Common myeloid progenitor, CD34-positive (primary cell): ENCODE data around the gene NEK11.
A peak's percentile ranks its signal among the peaks of the same experiment; 100 is the strongest.

Experiments used
- CTCF ChIA-PET: fragments of 350-600 bp; sonication (Branson Sonifier 250); formaldehyde crosslinking; loops from one replicate; lab custom pipeline; 2021; ENCODE audit warnings: antibody characterized with exemption; lab: Charles Lee
- POLR2A ChIA-PET: fragments of 350-600 bp; sonication (Branson Sonifier 250); formaldehyde crosslinking; loops from one replicate; lab custom pipeline; 2021; ENCODE audit warnings: antibody characterized with exemption; lab: Charles Lee
- DNase-seq, 3 donors: peaks; one replicate each; pipeline versions ENCODE4 v3.0.0 to v3.0.0-alpha.2; 2013
- H3K27ac ChIP-seq, 2 experiments: 1 replicate in 1 of 2; 2 replicates in 1 of 2; pipeline ENCODE4 v1.7.0; 2013; ENCODE audit warnings: inconsistent platforms in 2 of 2, low read length in 2 of 2, mild to moderate bottlenecking in 2 of 2, low read depth in 1 of 2, moderate library complexity in 1 of 2; ENCODE audit not compliant: severe bottlenecking in 2 of 2, insufficient read depth in 1 of 2, poor library complexity in 1 of 2
- H3K27me3 ChIP-seq, 5 experiments: replicated peaks in 2 of 5; 1 replicate in 3 of 5; 2 replicates in 2 of 5; pipeline versions ENCODE4 v1.6.1 to v1.7.0; 2013; ENCODE audit warnings: low read length in 4 of 5, mild to moderate bottlenecking in 2 of 5, moderate library complexity in 2 of 5, inconsistent platforms in 1 of 5; ENCODE audit not compliant: insufficient read depth in 5 of 5, control insufficient read depth in 4 of 5
- H3K36me3 ChIP-seq, 4 experiments: 1 replicate in 2 of 4; 2 replicates in 2 of 4; pipeline versions ENCODE4 v1.6.1 to v1.7.0; 2013; ENCODE audit warnings: low read length in 3 of 4, control low read depth in 1 of 4, mild to moderate bottlenecking in 1 of 4; ENCODE audit not compliant: control insufficient read depth in 4 of 4, insufficient read depth in 4 of 4
- H3K4me1 ChIP-seq, 4 experiments: 1 replicate in 3 of 4; 2 replicates in 1 of 4; pipeline versions ENCODE4 v1.6.1 to v1.7.1; 2013; ENCODE audit warnings: low read length in 3 of 4, mild to moderate bottlenecking in 3 of 4, control low read depth in 1 of 4, inconsistent platforms in 1 of 4, moderate library complexity in 1 of 4; ENCODE audit not compliant: control insufficient read depth in 4 of 4, insufficient read depth in 4 of 4; ENCODE audit errors: control extremely low read depth in 1 of 4
- H3K4me3 ChIP-seq, 7 experiments: 1 replicate in 4 of 7; 2 replicates in 3 of 7; pipeline versions ENCODE4 v1.5.1 to v1.7.0; 2013; ENCODE audit warnings: mild to moderate bottlenecking in 7 of 7, low read length in 6 of 7, moderate library complexity in 6 of 7, inconsistent platforms in 2 of 7, low read depth in 2 of 7, control low read depth in 1 of 7; ENCODE audit not compliant: insufficient read depth in 4 of 7, control insufficient read depth in 1 of 7; ENCODE audit errors: extremely low read depth in 1 of 7
- H3K9me3 ChIP-seq, 5 experiments: 1 replicate in 4 of 5; 2 replicates in 1 of 5; pipeline versions ENCODE4 v1.6.1 to v1.7.1; 2013; ENCODE audit warnings: low read length in 4 of 5, mild to moderate bottlenecking in 2 of 5, inconsistent platforms in 1 of 5, low read depth in 1 of 5, moderate library complexity in 1 of 5; ENCODE audit not compliant: control insufficient read depth in 4 of 5, insufficient read depth in 2 of 5; ENCODE audit errors: control extremely low read depth in 1 of 5
- WGBS: methylation state at CpG from one replicate; pipeline ENCODE4 v1.1.5; 2013; ENCODE audit not compliant: insufficient coverage; 5-methylcytosine and 5-hydroxymethylcytosine counted together

NEK11 gene

GRCh38 chr3:131236421-131236820 is 209.7 kb downstream of the NEK11 start:
- WGBS, result 95% methylated on average over 6 of the region's 6 CpGs
- no peak for DNase-seq
- peaks cover 0 to 7% (median 0%) of the 10 kb centered on the region in 5 experiments for H3K27me3 ChIP-seq
- no peak overlapping the region for H3K4me3 ChIP-seq
- ChIA-PET POLR2A (no interaction called here), CTCF (interaction anchor here (0.6 kb wide), 1 partner anchor 11 kb away, joined by 3 read pairs; no protein-coding TSS in a partner anchor)
- H3K36me3 ChIP-seq, result no peaks in the 10 kb centered on the region
- no peak overlapping the region for H3K27ac ChIP-seq
- no peaks in the 10 kb centered on the region for H3K9me3 ChIP-seq
- no peaks in the 10 kb centered on the region for H3K4me1 ChIP-seq

GRCh38 chr3:131238496-131238895 is 211.8 kb downstream of the NEK11 start:
- ChIA-PET POLR2A (no interaction called here), CTCF (no interaction called here)
- no peak overlapping the region for H3K27ac ChIP-seq
- H3K27me3 ChIP-seq, result peaks cover 0 to 5% (median 0%) of the 10 kb centered on the region in 5 experiments
- no peaks in the 10 kb centered on the region for H3K9me3 ChIP-seq
- no peaks in the 10 kb centered on the region for H3K4me1 ChIP-seq
- no peaks in the 10 kb centered on the region for H3K36me3 ChIP-seq
- 93% methylated on average over 2 of the region's 2 CpGs for WGBS
- no peak for DNase-seq
- H3K4me3 ChIP-seq, result no peak overlapping the region

GRCh38 chr3:131239267-131239666 is 212.6 kb downstream of the NEK11 start:
- WGBS, result 100% methylated on average over 1 of the region's 3 CpGs
- no peak for DNase-seq
- Histone ChIP-seq H3K4me3 (no peak overlapping the region), H3K27ac (no peak overlapping the region), H3K9me3 (no peaks in the 10 kb centered on the region), H3K4me1 (no peaks in the 10 kb centered on the region), H3K27me3 (peaks cover 0 to 5% (median 0%) of the 10 kb centered on the region in 5 experiments), H3K36me3 (no peaks in the 10 kb centered on the region)
- ChIA-PET POLR2A (no interaction called here), CTCF (no interaction called here)

- H3K4me3 ChIP-seq, result no peak overlapping the region
- no peaks in the 10 kb centered on the region for H3K36me3 ChIP-seq
- no peak overlapping the region for H3K27ac ChIP-seq
- peak in 2 of 3 donors; percentile 9 to 26 for DNase-seq
- 90% methylated on average over 3 of the region's 3 CpGs for WGBS
- no peaks in the 10 kb centered on the region for H3K4me1 ChIP-seq
- POLR2A ChIA-PET, result no interaction called here
- CTCF ChIA-PET, result no interaction called here
- peaks cover 0 to 5% (median 0%) of the 10 kb centered on the region in 5 experiments for H3K27me3 ChIP-seq
- no peaks in the 10 kb centered on the region for H3K9me3 ChIP-seq
Observed at GRCh38 chr3:131242201-131242600, 215.5 kb downstream of the NEK11 start.

- ChIA-PET POLR2A (no interaction called here), CTCF (no interaction called here)
- Histone ChIP-seq H3K27ac (no peak overlapping the region), H3K4me1 (no peaks in the 10 kb centered on the region), H3K9me3 (peaks cover 0 to 17% (median 0%) of the 10 kb centered on the region in 5 experiments), H3K4me3 (no peak overlapping the region), H3K27me3 (no peaks in the 10 kb centered on the region), H3K36me3 (no peaks in the 10 kb centered on the region)
- no CpG with 5 or more reads among the region's 2 CpGs for WGBS
- no peak for DNase-seq
Observed at GRCh38 chr3:131250466-131250865, 223.8 kb downstream of the NEK11 start.

- POLR2A ChIA-PET, result no interaction called here
- 100% methylated on average over 2 of the region's 3 CpGs for WGBS
Observed at GRCh38 chr3:131260525-131260924, 233.8 kb downstream of the NEK11 start.

GRCh38 chr3:131261104-131261503 is 234.4 kb downstream of the NEK11 start:
- no peaks in the 10 kb centered on the region for H3K36me3 ChIP-seq
- no peak for DNase-seq
- WGBS, result 100% methylated on average over 1 of the region's 1 CpG
- no peaks in the 10 kb centered on the region for H3K27me3 ChIP-seq
- no peak overlapping the region for H3K4me3 ChIP-seq
- POLR2A ChIA-PET, result no interaction called here
- H3K27ac ChIP-seq, result no peak overlapping the region
- peaks cover 0 to 4% (median 0%) of the 10 kb centered on the region in 5 experiments for H3K9me3 ChIP-seq
- CTCF ChIA-PET, result interaction anchor here (0.6 to 1.6 kb wide), 2 partner anchors 9 to 425 kb away, joined by 3 read pairs; no protein-coding TSS in a partner anchor
- H3K4me1 ChIP-seq, result no peaks in the 10 kb centered on the region

More at GRCh38 chr3:131260525-131260924, 233.8 kb downstream of the NEK11 start:
- no peak overlapping the region for H3K4me3 ChIP-seq
- H3K9me3 ChIP-seq, result peaks cover 0 to 4% (median 0%) of the 10 kb centered on the region in 5 experiments
- H3K27ac ChIP-seq, result no peak overlapping the region
- H3K36me3 ChIP-seq, result no peaks in the 10 kb centered on the region
- no peak for DNase-seq
- no peaks in the 10 kb centered on the region for H3K27me3 ChIP-seq
- H3K4me1 ChIP-seq, result no peaks in the 10 kb centered on the region
- CTCF ChIA-PET, result interaction anchor here (1.6 kb wide), 1 partner anchor 9 kb away, joined by 3 read pairs; no protein-coding TSS in a partner anchor
